Neural crest cell (in vitro differentiated cells): Measurements from ENCODE around the gene ARL11. TPM values are rescaled to one million over a fixed set of nuclear protein-coding genes. Genes with fewer than 3 reads are reported as not detected.

Source experiments
- DNase-seq: peaks from one replicate; pipeline ENCODE4 v3.0.0; 2021; ENCODE audit warnings: low read depth, mixed read lengths, low spot score
- H3K27ac Mint-ChIP-seq: one replicate; pipeline ENCODE4 v1.8.0; 2021; ENCODE audit warnings: mild to moderate bottlenecking, mixed read lengths; ENCODE audit not compliant: unreplicated experiment
- H3K27me3 Mint-ChIP-seq: 2 replicates; pipeline ENCODE4 v1.8.0; 2021; ENCODE audit warnings: low read depth, mild to moderate bottlenecking, mixed read lengths
- H3K36me3 Mint-ChIP-seq: 2 replicates; pipeline ENCODE4 v1.8.0; 2021; ENCODE audit warnings: low read depth, mild to moderate bottlenecking, mixed read lengths
- H3K4me1 Mint-ChIP-seq: 2 replicates; pipeline ENCODE4 v1.8.0; 2021; ENCODE audit warnings: mixed read lengths
- H3K4me3 Mint-ChIP-seq: one replicate; pipeline ENCODE4 v1.8.0; 2021; ENCODE audit warnings: mild to moderate bottlenecking, mixed read lengths
- H3K9me3 Mint-ChIP-seq: 2 replicates; pipeline ENCODE4 v1.8.0; 2021; ENCODE audit warnings: mixed read lengths
- total RNA-seq: library from RNA; stranded (reverse); gene quantifications from 2 replicates; pipeline ENCODE4 v1.2.1, GENCODE V29; 2021
- TF ChIP-seq, protein P1 (sequence below): fragments of 200-600 bp; sonication (generic); conservative IDR thresholded peaks from 2 replicates; pipeline ENCODE4 v1.5.0; 2021; ENCODE audit warnings: antibody characterized with exemption, mild to moderate bottlenecking

ARL11 gene
- total RNA-seq, 1 donor from 2014 or later = not detected

DNA sequence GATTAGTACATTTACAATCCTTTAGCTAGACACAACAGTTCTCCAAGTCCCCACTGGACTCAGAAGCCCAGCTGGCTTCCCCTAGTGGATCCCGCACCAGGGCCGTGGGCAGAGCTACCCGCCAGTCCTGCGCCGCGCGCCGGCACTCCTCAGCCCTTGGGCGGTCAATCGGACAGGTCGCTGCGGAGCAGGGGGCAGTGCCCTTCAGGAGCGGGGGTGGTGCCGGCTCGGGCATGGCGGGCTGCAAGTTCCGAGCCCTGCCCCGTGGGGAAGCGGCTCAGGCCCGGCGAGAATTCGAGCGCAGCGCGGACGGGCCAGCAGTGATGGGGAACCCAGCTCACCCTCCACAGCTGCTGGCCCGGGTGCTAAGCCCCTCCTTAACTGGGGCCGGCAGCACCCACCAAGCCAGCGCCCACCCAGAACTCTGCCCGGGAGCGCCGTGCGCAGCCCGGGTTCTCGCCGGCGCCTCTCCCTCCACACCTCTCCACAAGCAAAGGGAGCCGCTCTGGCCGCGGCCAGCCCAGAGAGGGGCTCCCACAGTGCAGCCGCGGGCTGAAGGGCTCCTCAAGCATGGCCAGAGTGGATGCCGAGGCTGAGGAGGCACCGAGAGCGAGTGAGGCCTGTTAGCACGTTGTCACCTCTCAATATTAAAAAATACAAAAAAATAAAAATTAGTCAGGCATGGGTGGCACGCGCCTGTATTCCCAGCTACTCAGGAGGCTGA is 50.0 kb downstream of the ARL11 start:
- peaks cover 4% of the 10 kb centered on the region for H3K4me1 Mint-ChIP-seq

DNA sequence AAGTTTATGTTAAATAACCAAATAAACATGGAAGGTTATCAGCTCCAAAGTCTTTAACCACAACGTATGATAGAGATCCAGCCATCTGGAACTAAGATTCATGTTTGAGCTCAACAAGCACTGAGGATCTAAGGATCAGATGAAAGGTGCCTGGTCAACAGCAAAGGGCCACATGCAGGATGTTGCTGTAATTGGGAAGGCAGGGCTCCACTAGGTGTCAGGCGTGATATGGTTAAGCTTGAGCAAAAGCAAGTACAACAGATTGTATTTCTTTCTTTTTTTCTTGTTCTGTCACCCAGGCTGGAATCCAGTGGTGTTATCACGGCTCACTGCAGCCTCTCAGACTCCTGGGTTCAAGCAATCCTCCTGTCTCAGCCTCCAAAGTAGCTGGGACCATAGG is 50.9 kb downstream of the ARL11 start:
- DNase-seq = no peak
- TF ChIP-seq, protein P1, sequence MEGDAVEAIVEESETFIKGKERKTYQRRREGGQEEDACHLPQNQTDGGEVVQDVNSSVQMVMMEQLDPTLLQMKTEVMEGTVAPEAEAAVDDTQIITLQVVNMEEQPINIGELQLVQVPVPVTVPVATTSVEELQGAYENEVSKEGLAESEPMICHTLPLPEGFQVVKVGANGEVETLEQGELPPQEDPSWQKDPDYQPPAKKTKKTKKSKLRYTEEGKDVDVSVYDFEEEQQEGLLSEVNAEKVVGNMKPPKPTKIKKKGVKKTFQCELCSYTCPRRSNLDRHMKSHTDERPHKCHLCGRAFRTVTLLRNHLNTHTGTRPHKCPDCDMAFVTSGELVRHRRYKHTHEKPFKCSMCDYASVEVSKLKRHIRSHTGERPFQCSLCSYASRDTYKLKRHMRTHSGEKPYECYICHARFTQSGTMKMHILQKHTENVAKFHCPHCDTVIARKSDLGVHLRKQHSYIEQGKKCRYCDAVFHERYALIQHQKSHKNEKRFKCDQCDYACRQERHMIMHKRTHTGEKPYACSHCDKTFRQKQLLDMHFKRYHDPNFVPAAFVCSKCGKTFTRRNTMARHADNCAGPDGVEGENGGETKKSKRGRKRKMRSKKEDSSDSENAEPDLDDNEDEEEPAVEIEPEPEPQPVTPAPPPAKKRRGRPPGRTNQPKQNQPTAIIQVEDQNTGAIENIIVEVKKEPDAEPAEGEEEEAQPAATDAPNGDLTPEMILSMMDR = no peak
- H3K4me1 Mint-ChIP-seq = peaks cover 4% of the 10 kb centered on the region
- H3K36me3 Mint-ChIP-seq = peaks cover 32% of the 10 kb centered on the region
- no peaks in the 10 kb centered on the region for H3K27me3 Mint-ChIP-seq
- H3K4me3 Mint-ChIP-seq = no peak overlapping the region
- H3K9me3 Mint-ChIP-seq = peaks cover 4% of the 10 kb centered on the region
- H3K27ac Mint-ChIP-seq = no peak overlapping the region

More for the DNA sequence above, 50.0 kb downstream of the ARL11 start:
- Mint-ChIP-seq H3K9me3 (peaks cover 4% of the 10 kb centered on the region), H3K4me3 (no peak overlapping the region), H3K27ac (no peak overlapping the region), H3K27me3 (no peaks in the 10 kb centered on the region), H3K36me3 (peaks cover 32% of the 10 kb centered on the region)
- TF ChIP-seq, protein P1 = no peak
- no peak for DNase-seq

DNA sequence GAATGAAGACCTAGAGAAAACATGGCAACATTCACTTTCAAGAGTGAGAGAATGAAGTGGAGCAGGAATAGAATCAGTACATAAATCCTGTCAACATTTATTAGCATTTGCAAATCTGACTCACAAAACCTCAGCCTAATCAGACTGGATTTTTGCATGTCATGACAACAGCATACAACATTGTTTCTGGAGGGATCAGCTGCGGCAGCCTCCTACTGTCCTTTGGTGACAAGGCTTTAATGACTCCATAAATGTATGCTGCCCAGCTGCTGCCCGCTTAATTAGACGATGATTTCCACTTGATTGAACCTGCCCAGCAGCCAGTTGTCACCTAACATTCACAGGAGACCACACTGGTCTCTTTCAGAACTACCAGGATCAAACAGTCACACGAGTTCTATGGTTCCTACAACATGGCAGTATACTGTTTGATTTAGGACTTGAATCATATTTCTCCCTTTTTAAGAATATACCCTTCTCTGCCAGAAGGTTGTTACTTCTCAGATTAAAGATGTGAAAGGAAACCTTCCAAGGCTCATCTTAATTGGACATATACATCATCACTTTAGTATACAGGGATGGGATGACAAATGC is 53.6 kb downstream of the ARL11 start:
- Mint-ChIP-seq H3K27me3 (no peaks in the 10 kb centered on the region), H3K36me3 (peaks cover 15% of the 10 kb centered on the region), H3K9me3 (no peaks in the 10 kb centered on the region), H3K27ac (no peak overlapping the region), H3K4me3 (no peak overlapping the region), H3K4me1 (peaks cover 4% of the 10 kb centered on the region)
- DNase-seq = no peak
- TF ChIP-seq, protein P1 = no peak

Other genes with a start within 250 kb of the ARL11 start
- gene CAB39L, start 184.4 kb upstream of the ARL11 start, total RNA-seq = 10.1 and 10.7 TPM in 2 replicates
- gene SETDB2, start 184.2 kb upstream of the ARL11 start, total RNA-seq = 7.9 and 8.4 TPM in 2 replicates
- 12.0 and 14.9 TPM in 2 replicates for gene PHF11, start 132.6 kb upstream of the ARL11 start, total RNA-seq
- 40.0 and 44.1 TPM in 2 replicates for gene RCBTB1, start 42.9 kb upstream of the ARL11 start, total RNA-seq
- gene EBPL, start 63.0 kb downstream of the ARL11 start, total RNA-seq = 52.7 and 55.4 TPM in 2 replicates
- 51.7 and 53.7 TPM in 2 replicates for gene KPNA3, start 164.2 kb downstream of the ARL11 start, total RNA-seq